ENCODE measurements around the gene TRAF3.

TRAF3 gene

DNA sequence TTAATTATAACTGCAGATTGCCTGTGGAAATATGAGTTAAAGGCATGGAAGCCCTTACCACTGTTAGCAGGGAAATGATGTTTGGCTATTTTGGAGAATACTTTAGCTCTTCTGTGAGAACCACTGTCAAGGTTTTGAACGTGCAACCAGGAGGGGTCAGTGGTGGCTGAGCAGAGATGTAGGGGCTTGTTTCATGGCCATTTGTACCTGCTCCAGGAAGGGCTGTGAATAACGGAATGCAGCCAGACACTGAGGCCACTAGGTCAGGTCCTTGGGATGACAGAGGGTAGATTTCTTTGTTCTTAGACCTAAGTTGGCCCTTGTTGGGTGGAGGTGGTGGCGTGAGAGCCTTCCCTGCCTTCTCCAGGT lies 8.3 kb downstream of the TRAF3 start:
- DNase-seq (ENCODE audit: low read depth), result no peak
- TF ChIP-seq, protein P1, sequence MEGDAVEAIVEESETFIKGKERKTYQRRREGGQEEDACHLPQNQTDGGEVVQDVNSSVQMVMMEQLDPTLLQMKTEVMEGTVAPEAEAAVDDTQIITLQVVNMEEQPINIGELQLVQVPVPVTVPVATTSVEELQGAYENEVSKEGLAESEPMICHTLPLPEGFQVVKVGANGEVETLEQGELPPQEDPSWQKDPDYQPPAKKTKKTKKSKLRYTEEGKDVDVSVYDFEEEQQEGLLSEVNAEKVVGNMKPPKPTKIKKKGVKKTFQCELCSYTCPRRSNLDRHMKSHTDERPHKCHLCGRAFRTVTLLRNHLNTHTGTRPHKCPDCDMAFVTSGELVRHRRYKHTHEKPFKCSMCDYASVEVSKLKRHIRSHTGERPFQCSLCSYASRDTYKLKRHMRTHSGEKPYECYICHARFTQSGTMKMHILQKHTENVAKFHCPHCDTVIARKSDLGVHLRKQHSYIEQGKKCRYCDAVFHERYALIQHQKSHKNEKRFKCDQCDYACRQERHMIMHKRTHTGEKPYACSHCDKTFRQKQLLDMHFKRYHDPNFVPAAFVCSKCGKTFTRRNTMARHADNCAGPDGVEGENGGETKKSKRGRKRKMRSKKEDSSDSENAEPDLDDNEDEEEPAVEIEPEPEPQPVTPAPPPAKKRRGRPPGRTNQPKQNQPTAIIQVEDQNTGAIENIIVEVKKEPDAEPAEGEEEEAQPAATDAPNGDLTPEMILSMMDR (IDR thresholded peaks at IDR 0.05; ENCODE audit: low read length, missing control alignments), result no peak
- no peak overlapping the region for H3K4me3 ChIP-seq (replicated peaks; ENCODE audit: low read depth, low read length)

DNA sequence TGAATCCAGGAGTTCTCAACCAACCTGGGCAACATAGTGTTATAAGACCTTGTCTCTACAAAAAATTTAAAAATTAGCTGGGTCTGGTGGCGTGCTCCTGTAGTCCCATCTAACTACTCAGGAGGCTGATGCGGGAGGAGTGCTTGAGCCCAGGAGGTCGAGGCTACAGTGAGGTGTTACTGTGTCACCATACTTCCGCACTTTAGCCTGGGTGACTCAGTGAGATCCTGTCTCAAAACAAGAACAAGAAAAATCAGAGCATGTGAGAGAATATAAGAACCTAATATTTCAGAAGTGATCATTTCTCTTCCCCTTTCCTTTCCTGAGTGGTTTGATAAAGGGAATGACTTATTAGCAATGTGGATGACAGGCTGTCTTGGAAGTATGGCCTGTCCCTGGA lies 9.5 kb downstream of the TRAF3 start:
- peak; percentile 29 for DNase-seq (ENCODE audit: low read depth)
- no peak overlapping the region for H3K4me3 ChIP-seq (replicated peaks; ENCODE audit: low read depth, low read length)
- TF ChIP-seq, protein P1 (IDR thresholded peaks at IDR 0.05; ENCODE audit: low read length, missing control alignments), result no peak

DNA sequence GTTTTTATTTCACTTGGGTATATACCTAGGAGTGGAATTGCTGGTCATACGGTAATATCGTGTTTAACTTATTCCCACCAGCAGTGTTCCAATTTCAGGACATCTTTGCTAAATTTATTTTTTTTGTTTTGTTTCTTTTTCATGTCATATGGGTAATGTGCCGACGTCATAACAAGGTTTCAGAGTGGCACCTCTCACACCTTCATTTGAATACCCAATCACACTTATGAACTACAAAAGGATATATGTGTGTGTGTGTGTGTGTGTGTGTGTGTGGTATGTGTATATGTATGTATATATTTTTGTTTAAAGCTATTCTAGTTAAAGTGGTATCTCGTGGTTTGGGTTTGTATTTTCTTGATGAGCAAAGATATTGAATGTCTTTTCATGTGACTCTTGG lies 12.1 kb downstream of the TRAF3 start:
- H3K4me3 ChIP-seq (replicated peaks; ENCODE audit: low read depth, low read length), result no peak overlapping the region
- TF ChIP-seq, protein P1 (IDR thresholded peaks at IDR 0.05; ENCODE audit: low read length, missing control alignments), result no peak
- no peak for DNase-seq (ENCODE audit: low read depth)

DNA sequence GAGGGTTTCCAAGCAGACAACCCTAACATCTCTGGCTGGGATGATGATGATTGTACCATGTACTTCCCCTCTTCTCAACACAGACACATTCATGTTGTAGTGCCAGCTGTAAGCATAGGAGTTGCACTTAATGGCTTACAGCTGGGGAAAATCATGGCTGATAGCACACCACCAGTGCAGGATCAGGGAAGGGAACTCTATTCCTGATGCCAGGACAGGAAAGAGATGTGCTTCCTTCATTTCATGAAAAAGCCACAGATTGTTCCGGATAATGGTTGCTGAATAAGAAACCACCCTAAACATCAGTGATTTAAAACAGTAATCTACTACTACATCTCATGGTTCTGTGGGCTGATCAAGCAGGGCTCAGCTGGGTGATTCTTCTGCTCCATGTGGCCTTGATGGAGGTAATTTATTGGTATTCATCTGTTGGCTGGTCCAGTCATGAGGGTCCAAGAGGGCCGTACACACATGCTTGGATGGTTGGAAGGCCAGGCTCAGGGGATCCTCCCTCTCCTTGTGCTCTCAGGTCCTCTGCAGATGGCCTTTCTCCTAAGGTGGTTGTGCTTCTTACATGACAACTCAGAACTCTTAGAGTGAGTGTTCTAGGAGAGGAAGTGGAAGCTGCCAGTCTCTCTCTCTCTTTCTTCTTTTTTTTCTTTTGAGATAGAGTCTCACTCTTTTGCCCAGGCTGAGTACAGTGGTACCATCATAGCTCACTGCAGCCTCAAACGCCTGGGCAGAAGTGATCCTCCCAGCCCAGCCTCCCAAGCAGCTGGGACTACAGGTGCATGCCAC lies 16.5 kb downstream of the TRAF3 start:
- DNase-seq (ENCODE audit: low read depth), result no peak
- H3K4me3 ChIP-seq (replicated peaks; ENCODE audit: low read depth, low read length), result no peak overlapping the region
- TF ChIP-seq, protein P1 (IDR thresholded peaks at IDR 0.05; ENCODE audit: low read length, missing control alignments), result no peak

DNA sequence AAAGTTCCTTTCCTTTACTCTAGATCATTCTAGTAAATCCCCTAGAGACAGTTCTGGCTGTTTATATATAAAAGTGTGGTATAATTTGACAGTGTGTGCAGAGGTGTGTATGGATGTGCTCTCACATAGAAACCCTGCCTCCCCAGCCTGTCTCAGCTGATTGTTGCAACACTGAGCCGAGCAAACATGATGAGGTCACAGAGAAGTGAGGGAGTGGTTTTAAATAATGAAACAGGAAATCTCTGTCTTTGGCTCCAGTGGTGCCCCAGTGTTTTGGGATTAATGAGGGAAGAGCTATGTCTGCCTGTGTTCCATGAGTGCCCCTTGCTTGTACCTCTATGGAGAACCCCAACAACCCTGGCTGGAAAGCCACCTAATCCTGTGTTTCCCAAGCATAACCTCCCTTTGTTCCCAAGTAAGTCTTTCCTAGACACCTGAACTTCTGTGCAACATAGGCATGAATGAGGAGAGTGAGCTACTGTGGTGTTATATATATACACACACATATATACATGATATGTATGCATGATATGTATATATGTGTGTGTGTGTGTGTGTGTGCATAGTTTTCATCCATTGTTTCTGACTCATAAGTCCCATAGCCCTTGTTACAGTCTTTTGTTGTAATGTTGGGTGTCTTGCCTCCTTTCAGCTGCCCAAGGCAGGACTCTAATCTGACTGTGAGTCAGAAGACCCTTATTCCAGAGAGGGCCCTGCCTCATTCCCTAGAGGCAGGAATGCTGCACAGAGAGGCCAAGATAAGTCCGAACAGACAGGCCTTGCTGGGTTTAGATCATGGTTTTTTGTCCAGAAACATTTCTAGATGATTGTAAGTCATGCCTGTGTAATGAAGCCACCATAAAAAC lies 18.0 kb downstream of the TRAF3 start:
- peak overlapping the region; percentile 39 for H3K4me3 ChIP-seq (replicated peaks; ENCODE audit: low read depth, low read length)
- peak; percentile 94 for DNase-seq (ENCODE audit: low read depth)
- TF ChIP-seq, protein P1 (IDR thresholded peaks at IDR 0.05; ENCODE audit: low read length, missing control alignments), result peak; percentile 61

DNA sequence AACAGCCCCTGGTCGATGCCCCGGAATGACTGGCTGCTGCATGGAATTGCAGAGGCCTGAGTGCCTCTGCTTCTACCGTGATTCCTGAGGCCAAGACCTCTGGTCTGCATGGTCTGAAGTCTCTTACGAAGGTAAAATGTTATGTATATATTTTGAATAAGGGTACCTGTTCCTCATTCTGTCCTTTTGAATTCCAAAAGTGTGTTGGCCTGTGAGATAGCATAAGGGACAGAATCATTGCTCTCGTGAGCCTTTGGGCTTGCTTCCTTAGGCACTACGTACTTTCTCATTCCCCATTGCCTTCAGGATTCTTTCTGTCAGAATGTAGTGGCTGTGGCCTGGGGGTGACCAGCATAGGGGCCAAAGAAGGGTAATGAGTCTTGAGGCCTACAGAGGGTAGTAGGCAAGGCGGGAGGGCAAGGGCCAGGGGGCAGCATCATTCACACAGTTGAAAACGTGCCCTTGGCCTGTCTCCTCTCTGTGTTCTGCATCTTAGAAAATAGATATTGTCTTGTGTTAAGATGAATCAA lies 19.5 kb downstream of the TRAF3 start:
- DNase-seq (ENCODE audit: low read depth), result no peak
- no peak overlapping the region for H3K4me3 ChIP-seq (replicated peaks; ENCODE audit: low read depth, low read length)
- TF ChIP-seq, protein P1 (IDR thresholded peaks at IDR 0.05; ENCODE audit: low read length, missing control alignments), result no peak

All from fibroblast of pulmonary artery (primary cell).